Skeletal muscle tissue (tissue), 4 donors: ENCODE data around the gene CFTR. TPM values are rescaled to one million over a fixed set of nuclear protein-coding genes. Genes with fewer than 3 reads are reported as not detected.

Experiments
- H3K27ac ChIP-seq: one replicate; pipeline ENCODE4 v1.7.0; 2013; ENCODE audit warnings: mild to moderate bottlenecking, low read depth, low read length, inconsistent platforms
- H3K27me3 ChIP-seq, 3 donors: one replicate each; pipeline ENCODE4 v1.7.0; 2013; ENCODE audit warnings: low read length in 3 of 3; ENCODE audit not compliant: control insufficient read depth in 3 of 3, insufficient read depth in 3 of 3
- H3K36me3 ChIP-seq, 3 donors: one replicate each; pipeline ENCODE4 v1.7.0; 2013; ENCODE audit warnings: low read length in 3 of 3; ENCODE audit not compliant: control insufficient read depth in 3 of 3, insufficient read depth in 3 of 3
- H3K4me1 ChIP-seq, 3 donors: one replicate each; pipeline ENCODE4 v1.7.0; 2013; ENCODE audit warnings: low read length in 3 of 3, mild to moderate bottlenecking in 3 of 3; ENCODE audit not compliant: control insufficient read depth in 3 of 3, insufficient read depth in 3 of 3
- H3K4me3 ChIP-seq, 3 donors: one replicate each; pipeline ENCODE4 v1.7.0; 2013; ENCODE audit warnings: low read length in 3 of 3
- H3K9ac ChIP-seq, 3 donors: one replicate each; pipeline ENCODE4 v1.7.0; 2013; ENCODE audit warnings: low read length in 3 of 3, mild to moderate bottlenecking in 3 of 3, moderate library complexity in 2 of 3, low read depth in 1 of 3
- H3K9me3 ChIP-seq, 3 donors: one replicate each; pipeline ENCODE4 v1.7.0; 2013; ENCODE audit warnings: low read length in 3 of 3; ENCODE audit not compliant: control insufficient read depth in 3 of 3
- total RNA-seq: library from RNA; depleted of rRNA; stranded (reverse); fragments of >200 nt; gene quantifications from one replicate; pipeline ENCODE4 v1.2.3, GENCODE V29; 2014
- donor health status: Osteomylitis.

The CFTR gene
- total RNA-seq, 1 donor from 2014 or later: not detected

- no peak overlapping the region for H3K9ac ChIP-seq
- H3K27ac ChIP-seq: no peak overlapping the region
- H3K36me3 ChIP-seq: no peaks in the 10 kb centered on the region
- H3K4me1 ChIP-seq: no peaks in the 10 kb centered on the region
- H3K4me3 ChIP-seq: no peak overlapping the region
- H3K27me3 ChIP-seq: peaks cover 0 to 2% (median 0%) of the 10 kb centered on the region in 3 donors
- no peaks in the 10 kb centered on the region for H3K9me3 ChIP-seq
These were observed 194.8 kb downstream of the CFTR start for GRCh38 chr7:117674617-117675016.

GRCh38 chr7:117675497-117676435 lies 195.9 kb downstream of the CFTR start:
- Histone ChIP-seq H3K9ac (no peak overlapping the region), H3K4me1 (no peaks in the 10 kb centered on the region), H3K9me3 (no peaks in the 10 kb centered on the region), H3K36me3 (no peaks in the 10 kb centered on the region), H3K27me3 (peaks cover 0 to 2% (median 2%) of the 10 kb centered on the region in 3 donors), H3K27ac (no peak overlapping the region), H3K4me3 (no peak overlapping the region)

GRCh38 chr7:117679120-117679519 lies 199.3 kb downstream of the CFTR start:
- Histone ChIP-seq H3K27ac (no peak overlapping the region), H3K4me1 (no peaks in the 10 kb centered on the region), H3K4me3 (no peak overlapping the region), H3K36me3 (no peaks in the 10 kb centered on the region), H3K27me3 (peaks cover 0 to 2% (median 2%) of the 10 kb centered on the region in 3 donors), H3K9ac (no peak overlapping the region), H3K9me3 (no peaks in the 10 kb centered on the region)

- Histone ChIP-seq H3K4me3 (no peak overlapping the region), H3K9ac (no peak overlapping the region), H3K27me3 (peaks cover 0 to 2% (median 2%) of the 10 kb centered on the region in 3 donors), H3K4me1 (no peaks in the 10 kb centered on the region), H3K27ac (no peak overlapping the region), H3K36me3 (no peaks in the 10 kb centered on the region), H3K9me3 (no peaks in the 10 kb centered on the region)
These were observed 203.0 kb downstream of the CFTR start for GRCh38 chr7:117682681-117683385.

- Histone ChIP-seq H3K4me3 (no peak overlapping the region), H3K4me1 (no peaks in the 10 kb centered on the region), H3K27ac (no peak overlapping the region), H3K27me3 (peaks cover 0 to 2% (median 0%) of the 10 kb centered on the region in 3 donors), H3K36me3 (no peaks in the 10 kb centered on the region), H3K9ac (no peak overlapping the region), H3K9me3 (no peaks in the 10 kb centered on the region)
These were observed 203.8 kb downstream of the CFTR start for GRCh38 chr7:117683430-117684175.

GRCh38 chr7:117685795-117686194 lies 206.0 kb downstream of the CFTR start:
- Histone ChIP-seq H3K36me3 (no peaks in the 10 kb centered on the region), H3K4me1 (no peaks in the 10 kb centered on the region), H3K27ac (no peak overlapping the region), H3K9ac (no peak overlapping the region), H3K4me3 (no peak overlapping the region), H3K9me3 (no peaks in the 10 kb centered on the region), H3K27me3 (no peaks in the 10 kb centered on the region)

- H3K4me1 ChIP-seq: no peaks in the 10 kb centered on the region
- no peak overlapping the region for H3K4me3 ChIP-seq
- no peaks in the 10 kb centered on the region for H3K9me3 ChIP-seq
- H3K9ac ChIP-seq: no peak overlapping the region
- no peaks in the 10 kb centered on the region for H3K36me3 ChIP-seq
- H3K27me3 ChIP-seq: no peaks in the 10 kb centered on the region
- H3K27ac ChIP-seq: no peak overlapping the region
These were observed 206.6 kb downstream of the CFTR start for GRCh38 chr7:117686311-117686935.

- no peak overlapping the region for H3K9ac ChIP-seq
- no peak overlapping the region for H3K4me3 ChIP-seq
- H3K27me3 ChIP-seq: no peaks in the 10 kb centered on the region
- H3K9me3 ChIP-seq: no peaks in the 10 kb centered on the region
- H3K27ac ChIP-seq: no peak overlapping the region
- H3K4me1 ChIP-seq: no peaks in the 10 kb centered on the region
- H3K36me3 ChIP-seq: no peaks in the 10 kb centered on the region
These were observed 208.3 kb downstream of the CFTR start for GRCh38 chr7:117688126-117688525.

GRCh38 chr7:117689406-117689805 lies 209.6 kb downstream of the CFTR start:
- Histone ChIP-seq H3K4me1 (no peaks in the 10 kb centered on the region), H3K9ac (no peak overlapping the region), H3K9me3 (peaks cover 0 to 3% (median 0%) of the 10 kb centered on the region in 3 donors), H3K27me3 (no peaks in the 10 kb centered on the region), H3K27ac (no peak overlapping the region), H3K4me3 (no peak overlapping the region), H3K36me3 (no peaks in the 10 kb centered on the region)
